HG02938 (cell line): Measurements from ENCODE around the gene GLI2.

Source experiments
- ATAC-seq: cut with Tn5 transposase; IDR thresholded peaks from one replicate; pipeline ENCODE4 v1.9.1; 2021; ENCODE audit warnings: mild to moderate bottlenecking, moderate library complexity; ENCODE audit not compliant: unreplicated experiment

GLI2 gene

GRCh38 chr2:120736624-120737339 lies 1.1 kb downstream of the GLI2 start:
- ATAC-seq, result no peak

GRCh38 chr2:120737340-120738101 lies 1.9 kb downstream of the GLI2 start:
- ATAC-seq, result no peak

GRCh38 chr2:120738117-120738516 lies 2.4 kb downstream of the GLI2 start:
- no peak for ATAC-seq

GRCh38 chr2:120738786-120739437 lies 3.2 kb downstream of the GLI2 start:
- ATAC-seq, result no peak

- no peak for ATAC-seq
Observed at GRCh38 chr2:120739438-120740090, 3.9 kb downstream of the GLI2 start.

GRCh38 chr2:120740375-120740764 lies 4.7 kb downstream of the GLI2 start:
- ATAC-seq, result no peak

- ATAC-seq, result no peak
Observed at GRCh38 chr2:120740765-120741524, 5.3 kb downstream of the GLI2 start.

GRCh38 chr2:120741571-120742561 lies 6.2 kb downstream of the GLI2 start:
- ATAC-seq, result no peak

- ATAC-seq, result no peak
Observed at GRCh38 chr2:120743657-120744056, 8.0 kb downstream of the GLI2 start.

GRCh38 chr2:120744817-120745216 lies 9.1 kb downstream of the GLI2 start:
- ATAC-seq, result no peak

- no peak for ATAC-seq
Observed at GRCh38 chr2:120745420-120746111, 9.9 kb downstream of the GLI2 start.

GRCh38 chr2:120746144-120746543 lies 10.5 kb downstream of the GLI2 start:
- no peak for ATAC-seq

- no peak for ATAC-seq
Observed at GRCh38 chr2:120747281-120747680, 11.6 kb downstream of the GLI2 start.

- no peak for ATAC-seq
Observed at GRCh38 chr2:120747706-120748105, 12.0 kb downstream of the GLI2 start.

GRCh38 chr2:120748310-120748709 lies 12.6 kb downstream of the GLI2 start:
- ATAC-seq, result no peak

GRCh38 chr2:120748741-120749140 lies 13.1 kb downstream of the GLI2 start:
- no peak for ATAC-seq

GRCh38 chr2:120749506-120750431 lies 14.1 kb downstream of the GLI2 start:
- no peak for ATAC-seq
